Keratinocyte (primary cell): ENCODE measurements around the gene BOLL. TPM values are rescaled to one million over a fixed set of nuclear protein-coding genes. Genes with fewer than 3 reads are reported as not detected.
"Not testable (repeated sequence)": the region's sequence is repeated elsewhere in the genome, so short reads cannot be mapped to it uniquely, and the experiment has no call there.

Source experiments
- DNase-seq: peaks from one replicate; pipeline ENCODE4 v3.0.0-alpha.2; 2011; ENCODE audit warnings: low read depth, missing footprints, low spot score
- FAIRE-seq: peaks from 2 replicates; lab custom pipeline; 2011; peaks lifted over from hg19 to GRCh38; lab: Jason Lieb, UNC
- H2AFZ ChIP-seq: 2 replicates; pipeline ENCODE4 v1.6.0; 2012; ENCODE audit warnings: low read length, control low read depth, inconsistent platforms; ENCODE audit not compliant: control insufficient read depth
- H3K27ac ChIP-seq: 2 replicates; pipeline ENCODE4 v1.5.1; 2011; ENCODE audit warnings: low read length; ENCODE audit not compliant: control insufficient read depth, insufficient read depth
- H3K27me3 ChIP-seq: 3 replicates; pipeline ENCODE4 v1.6.0; 2011; ENCODE audit warnings: low read length; ENCODE audit not compliant: control insufficient read depth, insufficient read depth; ENCODE audit errors: extremely low read depth
- H3K36me3 ChIP-seq, 2 experiments: 2 replicates in 1 of 2; 3 replicates in 1 of 2; pipeline ENCODE4 v1.5.1; 2011; ENCODE audit warnings: low read length in 2 of 2, mild to moderate bottlenecking in 1 of 2; ENCODE audit not compliant: control insufficient read depth in 2 of 2, insufficient read depth in 2 of 2; ENCODE audit errors: extremely low read depth in 1 of 2
- H3K4me1 ChIP-seq: 3 replicates; pipeline ENCODE4 v1.5.1; 2011; ENCODE audit warnings: low read length; ENCODE audit not compliant: control insufficient read depth, insufficient read depth; ENCODE audit errors: extremely low read depth
- H3K4me2 ChIP-seq: 3 replicates; pipeline ENCODE4 v1.6.0; 2011; ENCODE audit warnings: low read depth, low read length; ENCODE audit not compliant: control insufficient read depth, insufficient read depth; ENCODE audit errors: extremely low read depth
- H3K4me3 ChIP-seq, 3 experiments: fragments of 200-600 bp in 1 of 3; sonication (generic) in 1 of 3; 2 replicates in 2 of 3; 3 replicates in 1 of 3; pipeline ENCODE4 v1.5.1; 2011 to 2016; ENCODE audit warnings: low read length in 3 of 3, mild to moderate bottlenecking in 3 of 3, control low read depth in 2 of 3, inconsistent platforms in 1 of 3, low read depth in 1 of 3, mixed read lengths in 1 of 3, mixed run types in 1 of 3, moderate library complexity in 1 of 3; ENCODE audit not compliant: control insufficient read depth in 2 of 3, insufficient read depth in 2 of 3; ENCODE audit errors: extremely low read depth in 1 of 3
- H3K79me2 ChIP-seq: 2 replicates; pipeline ENCODE4 v1.6.0; 2012; ENCODE audit warnings: low read length; ENCODE audit not compliant: control insufficient read depth, insufficient read depth
- H3K9ac ChIP-seq: 3 replicates; pipeline ENCODE4 v1.6.0; 2011; ENCODE audit warnings: low read length; ENCODE audit not compliant: control insufficient read depth, insufficient read depth; ENCODE audit errors: extremely low read depth
- H3K9me1 ChIP-seq: 3 replicates; pipeline ENCODE4 v1.6.0; 2011; ENCODE audit warnings: low read length; ENCODE audit not compliant: control insufficient read depth, insufficient read depth; ENCODE audit errors: extremely low read depth
- H3K9me3 ChIP-seq: 2 replicates; pipeline ENCODE4 v1.5.1; 2012; ENCODE audit warnings: low read depth, low read length; ENCODE audit not compliant: control insufficient read depth
- H4K20me1 ChIP-seq: 3 replicates; pipeline ENCODE4 v1.6.0; 2011; ENCODE audit warnings: low read length; ENCODE audit not compliant: control insufficient read depth, insufficient read depth; ENCODE audit errors: extremely low read depth
- EZH2 ChIP-seq: IDR thresholded peaks from one replicate; pipeline ENCODE4 v1.6.1; 2012; ENCODE audit warnings: inconsistent platforms, mild to moderate bottlenecking, low read length, moderate library complexity
- dilution Hi-C: fragments of 300-500 bp; cut with MboI; formaldehyde crosslinking; loops from one replicate; pipeline ENCODE4 v1.7.0; 2020; ENCODE audit warnings: low sequenced_read_pairs; ENCODE audit not compliant: extremely low pct_ligation_motif_present
- polyA plus RNA-seq, 5 experiments: library from polyadenylated mRNA; depleted of rRNA in 3 of 5; stranded (reverse) in 3 of 5; stranded (forward) in 1 of 5; unstranded in 1 of 5; fragments of >200 nt; gene quantifications; 1 replicate in 1 of 5; 2 replicates in 3 of 5; 3 replicates in 1 of 5; pipeline versions ENCODE4 v1.2.1 to v1.2.3, GENCODE V29; 2011 to 2012; ENCODE audit warnings: missing spikeins in 2 of 5, low read depth in 1 of 5, low replicate concordance in 1 of 5
- TF ChIP-seq, protein P1 (sequence below), 3 experiments: IDR thresholded peaks in 1 of 3; conservative IDR thresholded peaks in 1 of 3; optimal IDR thresholded peaks in 1 of 3; 2 replicates in 2 of 3; 3 replicates in 1 of 3; pipeline versions ENCODE3 to v1.5.1; 2011; ENCODE audit warnings: low read length in 3 of 3, mild to moderate bottlenecking in 3 of 3, moderate library complexity in 2 of 3, control low read depth in 1 of 3, inconsistent platforms in 1 of 3; ENCODE audit not compliant: insufficient read depth in 2 of 3; ENCODE audit errors: extremely low read depth in 1 of 3

The BOLL gene
- polyA plus RNA-seq, 1 donor (not counting 4 experiments of a cell fraction or from before 2014, with no cell fraction given), result not detected

DNA sequence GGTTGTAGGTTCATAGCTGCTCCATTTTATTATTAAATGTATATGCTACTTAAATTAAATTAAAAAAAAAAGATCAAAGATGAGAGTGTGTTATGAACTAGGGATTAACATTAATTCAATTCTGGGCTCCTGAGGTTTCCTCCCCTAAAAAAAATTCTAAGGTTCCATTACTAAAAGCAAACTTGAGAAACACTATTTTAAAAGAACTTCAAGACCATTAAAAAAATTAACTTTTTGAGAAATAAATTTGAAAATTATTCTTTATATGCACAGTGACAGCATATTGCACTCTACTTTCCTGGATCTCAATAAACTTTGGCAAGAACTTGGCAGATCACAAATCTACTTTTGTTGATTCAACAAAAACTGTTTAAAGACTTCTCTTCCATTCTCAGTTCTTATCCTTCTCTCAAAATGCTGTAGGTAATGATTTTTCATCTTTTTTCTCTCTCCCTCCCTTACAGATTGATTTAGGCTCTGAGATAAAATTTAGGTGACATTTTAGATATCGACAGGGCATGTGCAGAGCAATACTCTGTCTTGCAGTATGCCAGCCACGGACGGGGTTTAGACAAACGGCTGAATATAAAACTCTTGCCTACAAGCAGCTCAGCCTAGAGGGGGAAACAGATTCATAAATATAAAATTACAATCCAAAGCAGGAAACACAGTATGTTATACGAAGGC is 80.5 kb downstream of the BOLL start:
- peaks cover 39% of the 10 kb centered on the region for H3K79me2 ChIP-seq
- H2AFZ ChIP-seq, result peak overlapping the region; percentile 99
- no peaks in the 10 kb centered on the region for H3K27me3 ChIP-seq
- dilution Hi-C loops, result no loop called here
- H3K36me3 ChIP-seq, result peaks cover 0 to 2% of the 10 kb centered on the region in 2 experiments
- peak overlapping the region; percentile 83 to 86 (median 86) for H3K4me3 ChIP-seq
- no peak for FAIRE-seq
- H4K20me1 ChIP-seq, result peaks cover 7% of the 10 kb centered on the region
- peaks cover 21% of the 10 kb centered on the region for H3K4me1 ChIP-seq
- H3K27ac ChIP-seq, result peak overlapping the region; percentile 79
- DNase-seq, result no peak
- TF ChIP-seq EZH2, result no peak
- TF ChIP-seq, protein P1, sequence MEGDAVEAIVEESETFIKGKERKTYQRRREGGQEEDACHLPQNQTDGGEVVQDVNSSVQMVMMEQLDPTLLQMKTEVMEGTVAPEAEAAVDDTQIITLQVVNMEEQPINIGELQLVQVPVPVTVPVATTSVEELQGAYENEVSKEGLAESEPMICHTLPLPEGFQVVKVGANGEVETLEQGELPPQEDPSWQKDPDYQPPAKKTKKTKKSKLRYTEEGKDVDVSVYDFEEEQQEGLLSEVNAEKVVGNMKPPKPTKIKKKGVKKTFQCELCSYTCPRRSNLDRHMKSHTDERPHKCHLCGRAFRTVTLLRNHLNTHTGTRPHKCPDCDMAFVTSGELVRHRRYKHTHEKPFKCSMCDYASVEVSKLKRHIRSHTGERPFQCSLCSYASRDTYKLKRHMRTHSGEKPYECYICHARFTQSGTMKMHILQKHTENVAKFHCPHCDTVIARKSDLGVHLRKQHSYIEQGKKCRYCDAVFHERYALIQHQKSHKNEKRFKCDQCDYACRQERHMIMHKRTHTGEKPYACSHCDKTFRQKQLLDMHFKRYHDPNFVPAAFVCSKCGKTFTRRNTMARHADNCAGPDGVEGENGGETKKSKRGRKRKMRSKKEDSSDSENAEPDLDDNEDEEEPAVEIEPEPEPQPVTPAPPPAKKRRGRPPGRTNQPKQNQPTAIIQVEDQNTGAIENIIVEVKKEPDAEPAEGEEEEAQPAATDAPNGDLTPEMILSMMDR (optimal IDR thresholded peaks at IDR 0.05 in 1 of 3, IDR thresholded peaks at IDR 0.05 in 1 of 3, conservative IDR thresholded peaks at IDR 0.05 in 1 of 3; ENCODE audit: extremely low read depth in 1 of 3, insufficient read depth in 2 of 3, low read length in 3 of 3), result no peak
- peak overlapping the region; percentile 97 for H3K4me2 ChIP-seq
- H3K9me3 ChIP-seq, result no peaks in the 10 kb centered on the region
- no peaks in the 10 kb centered on the region for H3K9me1 ChIP-seq
- H3K9ac ChIP-seq, result peak overlapping the region; percentile 74

DNA sequence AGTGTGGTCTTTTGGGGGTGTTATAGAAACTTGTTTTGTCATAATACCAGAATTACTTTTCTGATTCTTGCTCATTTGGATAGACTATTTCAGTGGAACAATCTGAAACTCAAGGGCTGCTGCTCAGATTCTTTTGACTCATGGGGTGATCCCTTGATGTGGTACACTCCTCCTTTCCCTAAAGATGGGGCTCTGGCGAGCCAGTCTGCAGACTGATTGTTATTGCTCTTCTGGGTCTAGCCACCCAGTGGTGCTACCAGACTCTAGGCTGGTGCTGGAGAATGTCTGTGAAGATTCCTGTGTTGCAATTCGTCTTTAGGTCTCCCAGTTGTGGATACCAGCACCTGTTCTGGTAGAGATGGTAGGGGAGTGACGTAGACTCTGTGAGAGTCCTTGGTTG is 84.2 kb downstream of the BOLL start:
- H3K79me2 ChIP-seq, result peaks cover 8% of the 10 kb centered on the region
- H3K4me1 ChIP-seq, result peaks cover 3% of the 10 kb centered on the region
- H4K20me1 ChIP-seq, result no peaks in the 10 kb centered on the region
- no peaks in the 10 kb centered on the region for H3K9me1 ChIP-seq
- no peak overlapping the region for H3K9ac ChIP-seq
- FAIRE-seq, result no peak
- no peak overlapping the region for H2AFZ ChIP-seq
- dilution Hi-C loops, result no loop called here
- H3K4me2 ChIP-seq, result no peak overlapping the region
- no peaks in the 10 kb centered on the region for H3K27me3 ChIP-seq
- TF ChIP-seq EZH2, result no peak
- TF ChIP-seq, protein P1 (optimal IDR thresholded peaks at IDR 0.05 in 1 of 3, IDR thresholded peaks at IDR 0.05 in 1 of 3, conservative IDR thresholded peaks at IDR 0.05 in 1 of 3; ENCODE audit: extremely low read depth in 1 of 3, insufficient read depth in 2 of 3, low read length in 3 of 3), result no peak
- DNase-seq, result no peak
- no peaks in the 10 kb centered on the region for H3K9me3 ChIP-seq
- H3K4me3 ChIP-seq, result no peak overlapping the region
- no peak overlapping the region for H3K27ac ChIP-seq
- no peaks in the 10 kb centered on the region for H3K36me3 ChIP-seq

DNA sequence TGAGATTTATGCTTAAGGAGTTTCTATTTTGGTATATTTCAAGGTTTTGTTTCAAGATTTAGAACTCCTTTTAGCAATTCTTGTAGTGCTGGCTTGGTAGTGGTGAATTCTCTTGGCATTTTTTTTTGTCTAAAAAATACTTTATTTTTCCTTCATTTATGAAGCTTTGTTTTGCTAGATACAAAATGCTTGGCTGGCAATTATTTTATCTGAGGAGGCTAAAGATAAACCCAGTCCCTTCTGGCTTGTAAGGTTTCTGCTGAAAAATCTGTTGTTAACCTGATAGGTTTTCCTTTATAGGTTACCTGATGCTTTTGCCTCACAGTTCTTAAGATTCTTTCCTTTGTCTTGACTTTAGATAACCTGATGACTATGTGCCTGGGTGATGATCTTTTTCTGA is 85.4 kb downstream of the BOLL start:
- H4K20me1 ChIP-seq, H3K27me3 ChIP-seq, H3K36me3 ChIP-seq, H3K4me1 ChIP-seq, DNase-seq, H3K79me2 ChIP-seq, H3K4me2 ChIP-seq, H3K9ac ChIP-seq, H3K9me1 ChIP-seq, H3K4me3 ChIP-seq, FAIRE-seq, H2AFZ ChIP-seq, H3K27ac ChIP-seq, dilution Hi-C loops, H3K9me3 ChIP-seq: not testable (repeated sequence)

DNA sequence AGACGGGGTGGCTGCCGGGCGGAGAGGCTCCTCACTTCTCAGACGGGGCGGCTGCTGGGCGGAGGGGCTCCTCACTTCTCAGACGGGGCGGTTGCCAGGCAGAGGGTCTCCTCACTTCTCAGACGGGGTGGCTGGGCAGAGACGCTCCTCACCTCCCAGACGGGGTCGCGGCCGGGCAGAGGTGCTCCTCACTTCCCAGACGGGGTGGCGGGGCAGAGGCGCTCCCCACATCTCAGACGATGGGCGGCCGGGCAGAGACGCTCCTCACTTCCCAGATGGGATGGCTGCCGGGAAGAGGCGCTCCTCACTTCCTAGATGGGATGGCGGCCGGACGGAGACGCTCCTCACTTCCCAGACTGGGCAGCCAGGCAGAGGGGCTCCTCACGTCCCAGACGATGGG is 88.5 kb downstream of the BOLL start:
- H3K4me3 ChIP-seq, FAIRE-seq, H3K27me3 ChIP-seq, H3K4me1 ChIP-seq, H3K9me3 ChIP-seq, H2AFZ ChIP-seq, H3K36me3 ChIP-seq, dilution Hi-C loops, H3K9me1 ChIP-seq, H3K9ac ChIP-seq, H4K20me1 ChIP-seq, H3K79me2 ChIP-seq, H3K27ac ChIP-seq, DNase-seq, H3K4me2 ChIP-seq: not testable (repeated sequence)
